ENCODE data around the gene KIRREL3. TPM values are rescaled to one million over a fixed set of nuclear protein-coding genes. Genes with fewer than 3 reads are reported as not detected.

Gene KIRREL3
- total and polyA plus RNA-seq, 2 donors (not counting 3 experiments of a cell fraction or from before 2014, with no cell fraction given): not detected

DNA sequence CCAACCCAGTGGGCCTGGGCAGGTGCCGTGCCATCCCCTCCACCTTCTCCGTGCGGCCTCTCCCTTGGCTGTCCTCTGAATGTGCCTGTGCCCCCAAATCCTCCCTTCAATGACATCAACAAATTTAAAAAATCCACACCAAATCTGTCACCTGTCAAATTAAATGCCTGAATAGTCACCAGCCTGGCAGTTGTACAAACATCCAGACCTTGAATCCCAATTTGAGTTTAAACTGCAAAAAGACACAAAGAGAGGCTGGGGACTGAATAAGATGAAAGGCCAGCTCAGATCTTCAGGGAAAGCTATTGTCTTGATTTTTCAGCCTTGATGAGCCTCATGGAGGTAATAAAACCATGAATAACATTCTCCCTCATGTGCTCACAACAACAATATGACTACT lies 194.7 kb downstream of the KIRREL3 start:
- TF ChIP-seq FOS (IDR thresholded peaks at IDR 0.05; ENCODE audit: borderline replicate concordance, insufficient read depth, low read length) (no peak), POLR2A (IDR thresholded peaks at IDR 0.05; ENCODE audit: low read depth, low read length) (no peak), POLR2AphosphoS5 (IDR thresholded peaks at IDR 0.05; ENCODE audit: insufficient read depth, low read depth, low read length) (no peak), MYC (IDR thresholded peaks at IDR 0.05; ENCODE audit: low read depth, low read length) (no peak), JUN (IDR thresholded peaks at IDR 0.05; ENCODE audit: borderline replicate concordance, insufficient read depth, insufficient read length, low read depth) (no peak), EZH2 (IDR thresholded peaks at IDR 0.05; ENCODE audit: borderline replicate concordance, low read depth, low read length, severe bottlenecking) (no peak)
- TF ChIP-seq, protein P1, sequence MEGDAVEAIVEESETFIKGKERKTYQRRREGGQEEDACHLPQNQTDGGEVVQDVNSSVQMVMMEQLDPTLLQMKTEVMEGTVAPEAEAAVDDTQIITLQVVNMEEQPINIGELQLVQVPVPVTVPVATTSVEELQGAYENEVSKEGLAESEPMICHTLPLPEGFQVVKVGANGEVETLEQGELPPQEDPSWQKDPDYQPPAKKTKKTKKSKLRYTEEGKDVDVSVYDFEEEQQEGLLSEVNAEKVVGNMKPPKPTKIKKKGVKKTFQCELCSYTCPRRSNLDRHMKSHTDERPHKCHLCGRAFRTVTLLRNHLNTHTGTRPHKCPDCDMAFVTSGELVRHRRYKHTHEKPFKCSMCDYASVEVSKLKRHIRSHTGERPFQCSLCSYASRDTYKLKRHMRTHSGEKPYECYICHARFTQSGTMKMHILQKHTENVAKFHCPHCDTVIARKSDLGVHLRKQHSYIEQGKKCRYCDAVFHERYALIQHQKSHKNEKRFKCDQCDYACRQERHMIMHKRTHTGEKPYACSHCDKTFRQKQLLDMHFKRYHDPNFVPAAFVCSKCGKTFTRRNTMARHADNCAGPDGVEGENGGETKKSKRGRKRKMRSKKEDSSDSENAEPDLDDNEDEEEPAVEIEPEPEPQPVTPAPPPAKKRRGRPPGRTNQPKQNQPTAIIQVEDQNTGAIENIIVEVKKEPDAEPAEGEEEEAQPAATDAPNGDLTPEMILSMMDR (IDR thresholded peaks at IDR 0.05; ENCODE audit: extremely low read depth in 1 of 2, insufficient read depth in 1 of 2, low read depth in 1 of 2, low read length in 2 of 2): no peak
- Histone ChIP-seq H3K27me3 (ENCODE audit: control insufficient read depth in 2 of 2, insufficient read depth in 2 of 2, low read length in 2 of 2) (no peaks in the 10 kb centered on the region), H4K20me1 (replicated peaks; ENCODE audit: control insufficient read depth, extremely low read depth, insufficient read depth, low read length) (no peaks in the 10 kb centered on the region), H3K4me2 (ENCODE audit: insufficient read depth, low read length) (no peak overlapping the region), H2AFZ (ENCODE audit: low read depth, low read length) (no peak overlapping the region), H3K9me3 (replicated peaks; ENCODE audit: control insufficient read depth, insufficient read depth, low read length) (no peaks in the 10 kb centered on the region), H3K9me1 (replicated peaks; ENCODE audit: control insufficient read depth, extremely low read depth, insufficient read depth, low read length) (no peaks in the 10 kb centered on the region), H3K36me3 (ENCODE audit: control insufficient read depth in 2 of 2, extremely low read depth in 1 of 2, insufficient read depth in 2 of 2, low read length in 2 of 2) (no peaks in the 10 kb centered on the region), H3K27ac (ENCODE audit: insufficient read depth, low read depth, low read length) (no peak overlapping the region), H3K79me2 (ENCODE audit: control insufficient read depth, insufficient read depth, low read length) (no peaks in the 10 kb centered on the region), H3K4me3 (replicated peaks in 1 of 3; ENCODE audit: insufficient read depth in 1 of 3, low read depth in 1 of 3, low read length in 3 of 3) (no peak overlapping the region), H3K4me1 (ENCODE audit: control insufficient read depth, extremely low read depth, insufficient read depth, low read length) (no peaks in the 10 kb centered on the region), H3K9ac (replicated peaks; ENCODE audit: extremely low read depth, insufficient read depth, low read length) (no peak overlapping the region)
- intact Hi-C loops (cut with micrococcal nuclease): no loop called here
- ChIA-PET CTCF (no interaction called here), POLR2A (no interaction called here)
- no TSS peak for BruUV-seq (replicated peaks)
- dilution Hi-C loops (cut with MboI; ENCODE audit: extremely low pct_ligation_motif_present, low sequenced_read_pairs): no loop called here
- FAIRE-seq (no peak), DNase-seq (ENCODE audit: low read depth, low spot score) (no peak)

GRCh38 chr11:126804363-126804762 lies 196.2 kb downstream of the KIRREL3 start:
- H3K27me3 ChIP-seq (ENCODE audit: control insufficient read depth in 2 of 2, insufficient read depth in 2 of 2, low read length in 2 of 2): no peaks in the 10 kb centered on the region
- H3K4me3 ChIP-seq (replicated peaks in 1 of 3; ENCODE audit: insufficient read depth in 1 of 3, low read depth in 1 of 3, low read length in 3 of 3): no peak overlapping the region
- intact Hi-C loops (cut with micrococcal nuclease) (no loop called here), dilution Hi-C loops (cut with MboI; ENCODE audit: extremely low pct_ligation_motif_present, low sequenced_read_pairs) (no loop called here)
- CTCF ChIA-PET: no interaction called here
- BruUV-seq (replicated peaks): no TSS peak
- POLR2A ChIA-PET: no interaction called here
- no peaks in the 10 kb centered on the region for H3K9me3 ChIP-seq (replicated peaks; ENCODE audit: control insufficient read depth, insufficient read depth, low read length)
- DNase-seq (ENCODE audit: low read depth, low spot score) (no peak), FAIRE-seq (no peak)
- no peak for TF ChIP-seq MYC (IDR thresholded peaks at IDR 0.05; ENCODE audit: low read depth, low read length)
- no peak for TF ChIP-seq EZH2 (IDR thresholded peaks at IDR 0.05; ENCODE audit: borderline replicate concordance, low read depth, low read length, severe bottlenecking)
- no peak for TF ChIP-seq FOS (IDR thresholded peaks at IDR 0.05; ENCODE audit: borderline replicate concordance, insufficient read depth, low read length)
- TF ChIP-seq GATA2 (IDR thresholded peaks at IDR 0.05; ENCODE audit: insufficient read depth, insufficient read length, low read depth, low read length): no peak
- TF ChIP-seq JUN (IDR thresholded peaks at IDR 0.05; ENCODE audit: borderline replicate concordance, insufficient read depth, insufficient read length, low read depth): no peak
- TF ChIP-seq MAX (IDR thresholded peaks at IDR 0.05; ENCODE audit: insufficient read depth, insufficient read length): no peak
- TF ChIP-seq, protein P1 (IDR thresholded peaks at IDR 0.05; ENCODE audit: extremely low read depth in 1 of 2, insufficient read depth in 1 of 2, low read depth in 1 of 2, low read length in 2 of 2): no peak
- no peak for TF ChIP-seq POLR2A (IDR thresholded peaks at IDR 0.05; ENCODE audit: low read depth, low read length)
- no peak for TF ChIP-seq POLR2AphosphoS5 (IDR thresholded peaks at IDR 0.05; ENCODE audit: insufficient read depth, low read depth, low read length)
- H3K4me2 ChIP-seq (ENCODE audit: insufficient read depth, low read length): no peak overlapping the region
- H3K9me1 ChIP-seq (replicated peaks; ENCODE audit: control insufficient read depth, extremely low read depth, insufficient read depth, low read length): no peaks in the 10 kb centered on the region
- H3K79me2 ChIP-seq (ENCODE audit: control insufficient read depth, insufficient read depth, low read length): no peaks in the 10 kb centered on the region
- H3K4me1 ChIP-seq (ENCODE audit: control insufficient read depth, extremely low read depth, insufficient read depth, low read length): no peaks in the 10 kb centered on the region
- no peak overlapping the region for H3K9ac ChIP-seq (replicated peaks; ENCODE audit: extremely low read depth, insufficient read depth, low read length)
- no peak overlapping the region for H2AFZ ChIP-seq (ENCODE audit: low read depth, low read length)
- H3K27ac ChIP-seq (ENCODE audit: insufficient read depth, low read depth, low read length): no peak overlapping the region
- H3K36me3 ChIP-seq (ENCODE audit: control insufficient read depth in 2 of 2, extremely low read depth in 1 of 2, insufficient read depth in 2 of 2, low read length in 2 of 2): no peaks in the 10 kb centered on the region
- no peaks in the 10 kb centered on the region for H4K20me1 ChIP-seq (replicated peaks; ENCODE audit: control insufficient read depth, extremely low read depth, insufficient read depth, low read length)

Data from endothelial cell of umbilical vein (primary cell).